Esophagus squamous epithelium (tissue), 5 donors: ENCODE data around the gene KRTAP10-2. TPM values are rescaled to one million over a fixed set of nuclear protein-coding genes. Genes with fewer than 3 reads are reported as not detected.

Experiments
- DNase-seq: peaks from one replicate; lab custom pipeline; 2025; lab: John Stamatoyannopoulos, UW
- H3K27ac ChIP-seq, 4 donors: fragments of 200-600 bp; sonication (generic); one replicate each; pipeline ENCODE4 v1.5.1; 2016 to 2019; ENCODE audit warnings: mild to moderate bottlenecking in 1 of 4
- H3K27me3 ChIP-seq, 4 donors: fragments of 200-600 bp; sonication (generic); 1 replicate in 3 of 4; 2 replicates in 1 of 4; pipeline versions ENCODE4 v1.5.1 to v1.6.0; 2017 to 2021; ENCODE audit warnings: antibody characterized with exemption in 1 of 4
- H3K36me3 ChIP-seq, 3 donors: fragments of 200-600 bp; sonication (generic); one replicate each; pipeline ENCODE4 v1.5.1; 2016 to 2019
- H3K4me1 ChIP-seq, 3 donors: fragments of 200-600 bp; sonication (generic); one replicate each; pipeline ENCODE4 v1.5.1; 2017 to 2019
- H3K4me3 ChIP-seq, 4 donors: fragments of 200-600 bp; sonication (generic); 1 replicate in 3 of 4; 2 replicates in 1 of 4; pipeline ENCODE4 v1.5.1; 2016 to 2019; ENCODE audit warnings: mild to moderate bottlenecking in 2 of 4, moderate library complexity in 1 of 4
- H3K9me3 ChIP-seq, 3 donors: fragments of 200-600 bp; sonication (generic); one replicate each; pipeline ENCODE4 v1.5.1; 2016 to 2019
- CTCF ChIP-seq, 6 experiments: fragments of 450-650 bp in 4 of 6; fragments of 200-600 bp in 2 of 6; sonication (generic) in 2 of 6; IDR thresholded peaks; one replicate each; pipeline ENCODE4 v1.5.1; 2016 to 2019; ENCODE audit warnings: antibody characterized with exemption in 6 of 6, mild to moderate bottlenecking in 4 of 6, moderate library complexity in 4 of 6
- POLR2A ChIP-seq, 4 donors: fragments of 450-650 bp; IDR thresholded peaks; one replicate each; pipeline ENCODE4 v1.6.1; 2017; ENCODE audit warnings: antibody characterized with exemption in 4 of 4, mild to moderate bottlenecking in 4 of 4, moderate library complexity in 3 of 4
- WGBS, 2 donors: methylation state at CpG; one replicate each; pipeline ENCODE4 v1.1.5; 2018; 5-methylcytosine and 5-hydroxymethylcytosine counted together
- intact Hi-C: fragments of 100-400 bp; cut with DNase I; formaldehyde crosslinking; loops from one replicate; pipeline ENCODE4 v1.15.0; 2022
- total RNA-seq, 4 donors: library from RNA; depleted of rRNA; stranded (reverse); fragments of >200 nt; gene quantifications; one replicate each; pipeline ENCODE4 v1.1.0, GENCODE V29; 2016
- donor health status: DM: yes; HTN: yes; CAD: no.

Gene KRTAP10-2
- total RNA-seq, 4 donors from 2014 or later = not detected

GRCh38 chr21:44568667-44569556, 17.6 kb upstream of the KRTAP10-2 start:
- intact Hi-C loops = no loop called here
- no peak for DNase-seq
- no peak overlapping the region for H3K4me3 ChIP-seq
- no peak overlapping the region for H3K27ac ChIP-seq
- no peaks in the 10 kb centered on the region for H3K36me3 ChIP-seq
- TF ChIP-seq POLR2A (IDR thresholded peaks at IDR 0.05) (no peak), CTCF (IDR thresholded peaks at IDR 0.05) (no peak)
- H3K4me1 ChIP-seq = peaks cover 0 to 5% (median 0%) of the 10 kb centered on the region in 3 donors
- peaks cover 0 to 32% (median 0%) of the 10 kb centered on the region in 4 donors for H3K27me3 ChIP-seq
- H3K9me3 ChIP-seq = peaks cover 0 to 4% (median 0%) of the 10 kb centered on the region in 3 donors
- 49 to 71% methylated on average over 2 to 7 of the region's 27 CpGs for WGBS, 2 donors

GRCh38 chr21:44568261-44568660, 17.0 kb upstream of the KRTAP10-2 start:
- H3K4me3 ChIP-seq = no peak overlapping the region
- DNase-seq = no peak
- H3K27ac ChIP-seq = no peak overlapping the region
- peaks cover 0 to 4% (median 0%) of the 10 kb centered on the region in 3 donors for H3K9me3 ChIP-seq
- H3K27me3 ChIP-seq = peaks cover 0 to 26% (median 0%) of the 10 kb centered on the region in 4 donors
- TF ChIP-seq POLR2A (IDR thresholded peaks at IDR 0.05) = no peak
- no peak for TF ChIP-seq CTCF (IDR thresholded peaks at IDR 0.05)
- WGBS, 2 donors = 70% methylated on average over 2 to 4 of the region's 12 CpGs
- intact Hi-C loops = no loop called here
- no peaks in the 10 kb centered on the region for H3K4me1 ChIP-seq
- H3K36me3 ChIP-seq = no peaks in the 10 kb centered on the region

- H3K4me1 ChIP-seq = no peaks in the 10 kb centered on the region
- intact Hi-C loops = no loop called here
- WGBS, 2 donors = 92 to 94% methylated on average over 15 to 18 of the region's 18 CpGs
- no peak for TF ChIP-seq POLR2A (IDR thresholded peaks at IDR 0.05)
- TF ChIP-seq CTCF (IDR thresholded peaks at IDR 0.05) = no peak
- no peaks in the 10 kb centered on the region for H3K36me3 ChIP-seq
- H3K4me3 ChIP-seq = no peak overlapping the region
- no peak overlapping the region for H3K27ac ChIP-seq
- no peak for DNase-seq
- H3K9me3 ChIP-seq = peaks cover 0 to 4% (median 0%) of the 10 kb centered on the region in 3 donors
- H3K27me3 ChIP-seq = peaks cover 0 to 20% (median 0%) of the 10 kb centered on the region in 4 donors
Observed at GRCh38 chr21:44567481-44568171, 16.3 kb upstream of the KRTAP10-2 start.

- H3K4me1 ChIP-seq = no peaks in the 10 kb centered on the region
- H3K4me3 ChIP-seq = no peak overlapping the region
- H3K27me3 ChIP-seq = peaks cover 0 to 20% (median 0%) of the 10 kb centered on the region in 4 donors
- 20 to 27% methylated on average over 1 of the region's 1 CpG for WGBS, 2 donors
- TF ChIP-seq CTCF (IDR thresholded peaks at IDR 0.05) = no peak
- no peak for TF ChIP-seq POLR2A (IDR thresholded peaks at IDR 0.05)
- no peak overlapping the region for H3K27ac ChIP-seq
- intact Hi-C loops = no loop called here
- no peaks in the 10 kb centered on the region for H3K36me3 ChIP-seq
- DNase-seq = no peak
- peaks cover 0 to 3% (median 0%) of the 10 kb centered on the region in 3 donors for H3K9me3 ChIP-seq
Observed at GRCh38 chr21:44566403-44566802, 15.1 kb upstream of the KRTAP10-2 start.
